Astrocyte (in vitro differentiated cells and primary cell): ENCODE measurements around the gene PYGM.

Source experiments
- CTCF ChIP-seq: IDR thresholded peaks from 2 replicates; pipeline ENCODE4 v1.5.1; 2011; ENCODE audit warnings: low read depth, mild to moderate bottlenecking, inconsistent platforms, low read length, moderate library complexity; ENCODE audit not compliant: insufficient read depth
- EZH2 ChIP-seq: IDR thresholded peaks from 2 replicates; pipeline ENCODE4 v1.6.1; 2012; ENCODE audit warnings: mild to moderate bottlenecking, low read length, inconsistent platforms; ENCODE audit not compliant: insufficient read depth

DNA sequence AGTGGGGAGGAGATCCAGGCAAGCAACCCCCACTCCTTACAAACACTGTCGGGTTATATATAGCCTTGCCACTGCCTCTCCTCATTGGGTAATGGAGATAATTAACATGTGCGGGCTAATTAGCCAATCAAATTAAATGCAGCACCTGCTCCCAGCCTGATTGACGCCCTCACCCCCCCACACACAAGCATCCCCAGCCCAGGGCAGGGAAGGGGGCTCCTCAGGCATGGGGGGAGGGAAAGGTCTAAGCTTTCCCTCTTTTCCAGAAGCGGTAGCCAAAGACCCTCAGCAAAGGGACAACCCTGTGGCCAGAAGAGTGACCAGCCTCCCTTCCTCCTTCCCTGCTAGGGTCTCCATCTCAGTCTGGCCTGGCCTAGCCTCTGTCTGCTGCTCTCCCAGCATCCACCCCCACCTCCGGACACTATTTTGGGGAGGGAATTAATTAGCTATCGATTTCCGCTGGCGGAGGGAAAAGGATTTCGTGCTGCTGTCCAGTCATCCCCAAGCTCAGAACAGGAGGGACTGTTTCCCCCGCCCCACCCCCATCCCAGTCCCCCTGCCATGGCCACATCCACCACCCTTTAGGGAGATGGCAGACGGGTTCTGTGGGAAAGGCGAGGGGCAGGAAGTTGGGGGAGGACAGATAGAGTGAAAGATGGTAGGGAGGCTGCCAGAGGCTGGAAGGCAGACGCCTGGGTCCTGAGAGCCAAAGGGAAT is 43.9 kb downstream of the PYGM start:
- no peak for TF ChIP-seq CTCF
- TF ChIP-seq EZH2, result no peak
